Measurements from ENCODE around the gene ST3GAL5. TPM values are rescaled to one million over a fixed set of nuclear protein-coding genes. Genes with fewer than 3 reads are reported as not detected.
"Not testable (repeated sequence)": the region's sequence is repeated elsewhere in the genome, so short reads cannot be mapped to it uniquely, and the experiment has no call there.

The ST3GAL5 gene
- total and polyA plus RNA-seq, 12 donors, result 2.0 to 11.8 (median 3.8) TPM

DNA sequence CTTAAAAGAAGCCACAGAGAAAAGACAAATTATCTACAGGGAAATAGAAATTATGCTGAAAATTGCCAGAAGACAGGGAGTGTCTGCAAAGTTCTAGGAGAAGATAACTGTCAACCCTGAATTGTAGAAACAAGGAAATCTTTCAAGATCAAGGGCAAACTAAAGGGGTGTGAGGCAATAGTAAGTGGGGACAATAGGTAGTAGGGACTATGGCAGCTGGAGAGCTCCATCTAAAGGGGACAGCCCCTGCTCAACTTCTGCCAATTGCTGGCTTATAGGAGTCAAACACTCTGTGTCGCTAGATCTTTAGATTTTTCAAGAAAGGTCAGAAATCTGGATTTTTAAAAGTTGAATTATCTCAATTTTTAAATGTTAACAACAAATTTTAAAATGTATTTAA lies 10.1 kb upstream of the ST3GAL5 start:
- intact Hi-C loops (cut with DNase I), result loop anchor here in 1 of 10 donors (10.0 kb wide), 1 partner anchor 136 kb away; no protein-coding TSS in a partner anchor
- TF ChIP-seq, protein P1, sequence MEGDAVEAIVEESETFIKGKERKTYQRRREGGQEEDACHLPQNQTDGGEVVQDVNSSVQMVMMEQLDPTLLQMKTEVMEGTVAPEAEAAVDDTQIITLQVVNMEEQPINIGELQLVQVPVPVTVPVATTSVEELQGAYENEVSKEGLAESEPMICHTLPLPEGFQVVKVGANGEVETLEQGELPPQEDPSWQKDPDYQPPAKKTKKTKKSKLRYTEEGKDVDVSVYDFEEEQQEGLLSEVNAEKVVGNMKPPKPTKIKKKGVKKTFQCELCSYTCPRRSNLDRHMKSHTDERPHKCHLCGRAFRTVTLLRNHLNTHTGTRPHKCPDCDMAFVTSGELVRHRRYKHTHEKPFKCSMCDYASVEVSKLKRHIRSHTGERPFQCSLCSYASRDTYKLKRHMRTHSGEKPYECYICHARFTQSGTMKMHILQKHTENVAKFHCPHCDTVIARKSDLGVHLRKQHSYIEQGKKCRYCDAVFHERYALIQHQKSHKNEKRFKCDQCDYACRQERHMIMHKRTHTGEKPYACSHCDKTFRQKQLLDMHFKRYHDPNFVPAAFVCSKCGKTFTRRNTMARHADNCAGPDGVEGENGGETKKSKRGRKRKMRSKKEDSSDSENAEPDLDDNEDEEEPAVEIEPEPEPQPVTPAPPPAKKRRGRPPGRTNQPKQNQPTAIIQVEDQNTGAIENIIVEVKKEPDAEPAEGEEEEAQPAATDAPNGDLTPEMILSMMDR (IDR thresholded peaks at IDR 0.05), result no peak
- H3K9me3 ChIP-seq, result peaks cover 0 to 7% (median 0%) of the 10 kb centered on the region in 11 donors
- no peak for ATAC-seq
- 91 to 95% methylated on average over 1 of the region's 1 CpG for WGBS, 2 donors
- H3K27ac ChIP-seq, result no peak overlapping the region
- H3K27me3 ChIP-seq, result peaks cover 0 to 14% (median 0%) of the 10 kb centered on the region in 7 donors
- H3K4me1 ChIP-seq, result peaks cover 0 to 7% (median 0%) of the 10 kb centered on the region in 9 donors
- H3K4me3 ChIP-seq, result no peak overlapping the region
- H3K36me3 ChIP-seq, result no peaks in the 10 kb centered on the region
- no peak for DNase-seq

DNA sequence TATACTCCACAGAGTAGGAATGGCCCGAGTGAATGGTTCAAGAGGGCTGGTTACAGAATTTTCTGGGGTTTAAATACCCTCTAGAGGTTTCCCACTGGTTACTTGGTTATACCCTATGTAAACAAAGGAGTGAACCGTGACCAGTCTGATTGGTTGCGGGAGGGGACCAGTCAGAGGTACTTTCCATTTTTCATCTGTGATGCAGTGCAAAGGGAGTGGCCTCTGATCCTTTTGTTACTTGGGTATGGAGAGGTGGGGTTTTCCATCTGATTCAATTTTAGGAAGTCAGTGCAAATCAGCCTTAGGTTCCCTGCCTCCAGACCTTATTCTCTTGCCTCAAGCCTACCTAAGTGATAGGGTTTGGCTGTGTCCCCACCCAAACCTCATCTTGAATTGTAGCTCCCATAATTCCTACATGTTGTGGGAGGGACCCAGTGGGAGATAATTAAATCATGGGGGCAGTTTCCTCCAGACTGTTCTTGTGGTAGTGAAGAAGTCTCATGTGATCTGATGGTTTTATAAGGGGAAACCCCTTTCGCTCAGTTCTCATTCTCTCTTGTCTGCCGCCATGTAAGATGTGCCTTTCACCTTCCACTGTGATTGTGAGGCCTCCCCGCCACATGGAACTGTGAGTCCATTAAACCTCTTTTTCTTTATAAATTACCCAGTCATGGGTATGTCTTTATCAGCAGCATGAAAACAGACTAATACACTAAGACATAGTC lies 5.9 kb upstream of the ST3GAL5 start:
- intact Hi-C loops (cut with DNase I), result loop anchor here in 1 of 10 donors (10.0 kb wide), 1 partner anchor 140 kb away; no protein-coding TSS in a partner anchor
- not testable (repeated sequence) for DNase-seq, H3K27ac ChIP-seq, ATAC-seq, H3K4me3 ChIP-seq, H3K9me3 ChIP-seq, H3K36me3 ChIP-seq
- Histone ChIP-seq H3K4me1 (peaks cover 0 to 33% (median 11%) of the 10 kb centered on the region in 9 donors), H3K27me3 (peaks cover 0 to 14% (median 0%) of the 10 kb centered on the region in 7 donors)
- 96 to 97% methylated on average over 6 of the region's 6 CpGs for WGBS, 2 donors

DNA sequence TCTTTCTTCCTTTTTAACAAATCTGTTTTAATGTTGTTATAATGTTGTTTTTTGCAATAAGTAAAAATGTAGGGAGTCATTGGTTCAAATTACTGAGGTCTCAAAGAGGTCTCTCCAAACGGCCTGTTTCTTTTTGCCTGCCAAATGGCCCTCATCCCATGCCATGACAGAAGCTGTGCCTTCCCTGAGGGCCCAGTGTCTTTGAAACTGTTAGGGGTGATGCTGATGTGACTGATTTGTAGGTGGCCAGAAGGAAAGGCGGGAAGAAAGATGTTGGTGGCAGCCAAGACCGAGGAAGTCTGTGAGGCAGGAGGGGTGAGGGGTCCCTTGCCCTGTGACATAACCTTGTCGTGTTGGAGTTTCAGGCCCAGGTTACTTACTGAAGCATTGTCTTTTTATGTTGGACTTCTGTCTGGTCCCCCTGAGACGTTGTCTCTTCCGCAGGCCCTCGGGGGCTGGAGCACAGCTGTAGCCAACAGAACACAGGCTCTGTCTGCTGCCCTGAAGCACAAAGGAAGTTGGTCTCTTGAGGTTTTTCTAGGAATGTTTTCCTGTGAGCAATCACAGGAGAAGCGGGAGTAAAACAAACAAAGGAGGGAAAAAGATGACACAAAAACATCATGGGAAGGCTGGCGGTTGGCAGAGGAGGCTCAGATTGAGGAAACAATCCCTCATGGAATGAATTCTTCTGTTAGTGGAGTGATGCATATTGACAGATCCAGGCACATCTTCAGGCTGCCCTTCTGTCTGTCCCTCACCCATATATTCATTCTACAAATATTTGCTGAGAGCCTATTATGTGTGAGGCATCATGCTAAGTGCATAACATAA lies 4.9 kb upstream of the ST3GAL5 start:
- 62 to 66% methylated on average over 9 of the region's 9 CpGs for WGBS, 2 donors
- peaks cover 0 to 7% (median 0%) of the 10 kb centered on the region in 11 donors for H3K9me3 ChIP-seq
- H3K27me3 ChIP-seq, result peaks cover 0 to 14% (median 0%) of the 10 kb centered on the region in 7 donors
- no peak overlapping the region for H3K27ac ChIP-seq
- ATAC-seq (no peak), DNase-seq (no peak)
- H3K36me3 ChIP-seq, result no peaks in the 10 kb centered on the region
- TF ChIP-seq, protein P1 (IDR thresholded peaks at IDR 0.05), result no peak
- H3K4me1 ChIP-seq, result peaks cover 0 to 34% (median 13%) of the 10 kb centered on the region in 9 donors
- intact Hi-C loops (cut with DNase I), result loop anchor here in 1 of 10 donors (10.0 kb wide), 1 partner anchor 141 kb away; no protein-coding TSS in a partner anchor
- H3K4me3 ChIP-seq, result no peak overlapping the region

DNA sequence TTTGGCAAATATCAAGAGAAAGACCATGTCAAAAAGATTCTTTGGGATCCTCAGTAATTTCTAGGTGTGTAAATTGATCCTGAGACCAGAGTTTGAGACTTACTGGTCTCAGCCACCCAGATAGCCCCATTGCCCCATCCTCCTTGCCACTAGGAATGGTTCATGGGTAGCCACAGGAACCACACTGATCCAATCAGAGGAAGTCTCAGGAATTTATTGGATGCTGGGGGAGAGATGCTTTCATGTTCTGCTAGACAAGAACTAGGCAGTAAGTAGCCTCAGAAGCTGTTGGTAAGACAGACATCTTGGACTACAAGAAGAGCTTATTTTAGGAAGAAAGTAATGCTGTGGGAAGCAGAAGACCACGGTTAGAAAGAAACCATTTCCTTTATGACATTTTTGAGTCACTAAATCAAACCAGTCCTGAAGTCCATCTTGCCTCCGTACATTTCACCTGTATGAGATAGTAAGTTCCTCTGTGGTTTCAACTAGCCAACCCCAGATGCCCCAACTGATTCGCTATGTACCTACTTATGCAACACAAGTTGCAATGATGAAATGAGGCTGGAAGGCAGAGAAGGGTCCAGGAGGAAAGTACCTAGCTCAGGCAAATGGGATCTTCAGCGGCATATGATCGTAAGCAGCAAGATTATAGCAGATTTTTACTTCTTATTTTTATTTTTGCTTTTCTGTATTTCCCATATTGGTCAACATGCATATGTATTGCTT lies 3.6 kb upstream of the ST3GAL5 start:
- intact Hi-C loops (cut with DNase I), result loop anchor here in 1 of 10 donors (10.0 kb wide), 1 partner anchor 142 kb away; no protein-coding TSS in a partner anchor
- Histone ChIP-seq H3K36me3 (no peaks in the 10 kb centered on the region), H3K4me1 (peaks cover 3 to 43% (median 24%) of the 10 kb centered on the region in 9 donors), H3K4me3 (no peak overlapping the region), H3K27ac (no peak overlapping the region), H3K9me3 (no peaks in the 10 kb centered on the region), H3K27me3 (peaks cover 0 to 14% (median 0%) of the 10 kb centered on the region in 7 donors)
- DNase-seq (no peak), ATAC-seq (no peak)
- TF ChIP-seq, protein P1 (IDR thresholded peaks at IDR 0.05), result no peak
- 90 to 95% methylated on average over 5 of the region's 5 CpGs for WGBS, 2 donors

Measured in heart right ventricle (tissue), 16 donors.